Neuronal stem cell (in vitro differentiated cells): ENCODE data around the gene METTL2B.
"Not testable (repeated sequence)": the region's sequence is repeated elsewhere in the genome, so short reads cannot be mapped to it uniquely, and the experiment has no call there.

ENCODE experiments used
- DNase-seq: peaks from one replicate; pipeline ENCODE4 v3.0.0-alpha.2; 2013; ENCODE audit warnings: low spot score
- H2AFZ ChIP-seq: one replicate; pipeline ENCODE4 v1.6.1; 2013; ENCODE audit warnings: mild to moderate bottlenecking, low read length, inconsistent platforms
- H2AK5ac ChIP-seq: 2 replicates; pipeline ENCODE4 v1.6.1; 2013; ENCODE audit warnings: low read depth, mild to moderate bottlenecking, inconsistent platforms, low read length, moderate library complexity, mixed read lengths
- H2BK120ac ChIP-seq: 2 replicates; pipeline ENCODE4 v1.6.1; 2013; ENCODE audit warnings: low read depth, mild to moderate bottlenecking, inconsistent platforms, low read length, moderate library complexity, mixed read lengths
- H2BK12ac ChIP-seq: one replicate; pipeline ENCODE4 v1.6.1; 2013; ENCODE audit warnings: low read length, inconsistent platforms
- H2BK15ac ChIP-seq: 2 replicates; pipeline ENCODE4 v1.6.1; 2013; ENCODE audit warnings: mild to moderate bottlenecking, low read length, inconsistent platforms, mixed read lengths
- H2BK5ac ChIP-seq: one replicate; pipeline ENCODE4 v1.6.1; 2013; ENCODE audit warnings: inconsistent platforms, mild to moderate bottlenecking, low read length, moderate library complexity
- H3K14ac ChIP-seq: one replicate; pipeline ENCODE4 v1.6.1; 2013; ENCODE audit warnings: low read length, inconsistent platforms
- H3K18ac ChIP-seq: 2 replicates; pipeline ENCODE4 v1.6.1; 2013; ENCODE audit warnings: low read length, inconsistent platforms
- H3K23ac ChIP-seq: 2 replicates; pipeline ENCODE4 v1.6.1; 2013; ENCODE audit warnings: low read depth, mild to moderate bottlenecking, mixed read lengths, low read length, inconsistent platforms; ENCODE audit not compliant: poor library complexity
- H3K27ac ChIP-seq: replicated peaks from 3 replicates; pipeline ENCODE4 v1.5.1; 2013; ENCODE audit warnings: low read length, inconsistent platforms
- H3K27me3 ChIP-seq, 3 experiments: 2 replicates each; pipeline ENCODE4 v1.6.1; 2013; ENCODE audit warnings: low read length in 3 of 3, mild to moderate bottlenecking in 2 of 3, inconsistent platforms in 1 of 3, low read depth in 1 of 3, mixed read lengths in 1 of 3, moderate library complexity in 1 of 3; ENCODE audit not compliant: control insufficient read depth in 3 of 3, insufficient read depth in 3 of 3
- H3K36me3 ChIP-seq, 2 donors: replicated peaks in 1 of 2; 2 replicates each; pipeline ENCODE4 v1.6.1; 2013; ENCODE audit warnings: low read length in 2 of 2; ENCODE audit not compliant: control insufficient read depth in 2 of 2, insufficient read depth in 2 of 2
- H3K4ac ChIP-seq: 2 replicates; pipeline ENCODE4 v1.6.1; 2013; ENCODE audit warnings: inconsistent platforms, mild to moderate bottlenecking, low read length, moderate library complexity
- H3K4me1 ChIP-seq, 2 donors: 1 replicate in 1 of 2; 2 replicates in 1 of 2; pipeline ENCODE4 v1.6.1; 2013; ENCODE audit warnings: low read length in 2 of 2, low read depth in 1 of 2; ENCODE audit not compliant: control insufficient read depth in 2 of 2, insufficient read depth in 1 of 2
- H3K4me2 ChIP-seq: one replicate; pipeline ENCODE4 v1.6.1; 2013; ENCODE audit warnings: mild to moderate bottlenecking, low read length, inconsistent platforms; ENCODE audit not compliant: insufficient read depth, poor library complexity, severe bottlenecking
- H3K4me3 ChIP-seq, 2 donors: 2 replicates each; pipeline ENCODE4 v1.5.1; 2013; ENCODE audit warnings: low read length in 2 of 2, mild to moderate bottlenecking in 2 of 2, inconsistent platforms in 1 of 2, moderate library complexity in 1 of 2
- H3K79me1 ChIP-seq: one replicate; pipeline ENCODE4 v1.6.1; 2013; ENCODE audit warnings: low read depth, mild to moderate bottlenecking, inconsistent platforms, low read length, moderate library complexity
- H3K9ac ChIP-seq: one replicate; pipeline ENCODE4 v1.6.1; 2013; ENCODE audit warnings: mild to moderate bottlenecking, low read depth, low read length, inconsistent platforms; ENCODE audit not compliant: poor library complexity
- H3K9me3 ChIP-seq, 2 donors: replicated peaks in 1 of 2; 2 replicates each; pipeline versions ENCODE3 to v1.6.1; 2013; ENCODE audit warnings: low read length in 2 of 2, mild to moderate bottlenecking in 2 of 2, inconsistent platforms in 1 of 2, low read depth in 1 of 2, mixed read lengths in 1 of 2, moderate library complexity in 1 of 2; ENCODE audit not compliant: control insufficient read depth in 2 of 2, insufficient read depth in 1 of 2
- H4K8ac ChIP-seq: one replicate; pipeline ENCODE4 v1.6.1; 2013; ENCODE audit warnings: low read depth, mild to moderate bottlenecking, inconsistent platforms, low read length, moderate library complexity
- H4K91ac ChIP-seq: one replicate; pipeline ENCODE4 v1.6.1; 2013; ENCODE audit warnings: low read length, low read depth, mild to moderate bottlenecking, inconsistent platforms; ENCODE audit not compliant: poor library complexity
- WGBS, 2 donors: extraction: QIAGEN DNeasy Blood & Tissue Kit; methylation state at CpG; one replicate each; pipeline ENCODE4 v1.1.7; 2013; ENCODE audit warnings: missing lambda C conversion rate in 2 of 2, mixed read lengths in 1 of 2; ENCODE audit not compliant: insufficient read length in 2 of 2, insufficient replicate concordance in 1 of 2; ENCODE audit errors: extremely low coverage in 2 of 2; 5-methylcytosine and 5-hydroxymethylcytosine counted together

Gene METTL2B

DNA sequence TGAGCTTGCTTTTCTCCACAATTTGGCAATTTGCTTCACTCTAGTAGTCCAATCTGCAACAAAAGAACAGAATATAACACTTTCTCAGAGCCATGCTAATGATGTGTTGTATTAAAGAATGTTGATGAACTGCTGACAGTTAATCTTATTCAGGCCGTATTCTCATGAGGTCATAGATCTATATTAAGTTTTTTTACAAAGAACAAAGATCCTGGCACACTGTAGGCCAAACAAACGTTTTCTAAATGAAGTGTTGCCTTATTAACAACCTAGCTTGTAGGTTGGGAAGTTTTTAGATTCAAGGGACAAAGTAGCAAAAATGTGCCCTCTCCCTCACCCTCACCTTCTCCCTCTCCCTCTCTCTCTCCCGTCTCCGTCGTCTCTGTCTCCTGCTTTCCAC is 14.1 kb upstream of the METTL2B start:
- Histone ChIP-seq H3K4me3 (no peak overlapping the region), H2BK15ac (no peak overlapping the region), H3K79me1 (peaks cover 1% of the 10 kb centered on the region), H3K4me1 (peaks cover 7 to 9% of the 10 kb centered on the region in 2 donors), H3K27ac (no peak overlapping the region), H2BK12ac (no peak overlapping the region), H3K23ac (no peak overlapping the region), H3K14ac (no peak overlapping the region), H3K9ac (no peak overlapping the region), H2BK5ac (no peak overlapping the region), H2AFZ (no peak overlapping the region), H3K18ac (no peak overlapping the region), H3K4me2 (no peak overlapping the region), H4K91ac (no peak overlapping the region), H3K9me3 (peaks cover 2 to 8% of the 10 kb centered on the region in 2 donors), H3K27me3 (no peaks in the 10 kb centered on the region), H2BK120ac (no peak overlapping the region), H3K36me3 (peaks cover 2 to 34% of the 10 kb centered on the region in 2 donors), H2AK5ac (no peak overlapping the region), H4K8ac (no peak overlapping the region), H3K4ac (no peak overlapping the region)
- no peak for DNase-seq
- WGBS, 2 donors = no CpG with 5 or more reads among the region's 5 CpGs

- not testable (repeated sequence) for H2BK15ac ChIP-seq, H2BK5ac ChIP-seq, H3K9ac ChIP-seq, H4K91ac ChIP-seq, DNase-seq, H4K8ac ChIP-seq, H3K4me3 ChIP-seq, H3K79me1 ChIP-seq, H2BK120ac ChIP-seq, H3K9me3 ChIP-seq, H3K4ac ChIP-seq, H3K4me2 ChIP-seq, H2BK12ac ChIP-seq, H2AFZ ChIP-seq, H3K27ac ChIP-seq, H3K14ac ChIP-seq, H3K4me1 ChIP-seq, H2AK5ac ChIP-seq, H3K27me3 ChIP-seq, H3K18ac ChIP-seq, H3K23ac ChIP-seq
- no CpG with 5 or more reads among the region's 30 CpGs for WGBS, 2 donors
- H3K36me3 ChIP-seq = peaks cover 5 to 32% of the 10 kb centered on the region in 2 donors
Measured at GRCh38 chr7:128463345-128463744, 13.2 kb upstream of the METTL2B start.

- not testable (repeated sequence) for H3K9me3 ChIP-seq, H3K18ac ChIP-seq, H3K4me2 ChIP-seq, H2BK120ac ChIP-seq, H4K91ac ChIP-seq, H2AFZ ChIP-seq, H3K14ac ChIP-seq, H3K4me1 ChIP-seq, H4K8ac ChIP-seq, H2AK5ac ChIP-seq, H3K23ac ChIP-seq, H3K79me1 ChIP-seq, H3K27ac ChIP-seq, H3K4me3 ChIP-seq, H2BK12ac ChIP-seq, H3K27me3 ChIP-seq, H3K4ac ChIP-seq, H2BK5ac ChIP-seq, H2BK15ac ChIP-seq, H3K9ac ChIP-seq, DNase-seq
- H3K36me3 ChIP-seq = peaks cover 5 to 32% of the 10 kb centered on the region in 2 donors
- WGBS, 2 donors = no CpG with 5 or more reads among the region's 8 CpGs
Measured at GRCh38 chr7:128463933-128464332, 12.6 kb upstream of the METTL2B start.

DNA sequence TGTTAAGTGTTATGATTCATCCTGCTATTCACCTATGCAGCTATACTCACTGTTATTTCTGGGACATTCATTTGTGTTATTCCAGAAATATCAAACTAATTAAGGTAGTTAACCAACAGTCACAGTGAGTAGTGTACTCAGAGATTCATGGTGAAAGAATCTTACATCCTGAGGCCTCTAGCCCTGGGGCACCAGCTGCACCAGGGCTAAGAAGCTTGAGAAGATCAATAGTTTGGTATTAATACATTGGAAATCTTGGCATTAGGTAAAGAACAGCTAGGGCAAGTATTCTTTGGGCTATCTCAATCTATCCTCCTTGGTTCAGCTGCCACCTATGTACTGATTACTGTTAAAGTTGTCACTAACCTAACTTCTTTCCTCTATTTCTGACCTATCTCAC is 9.7 kb upstream of the METTL2B start:
- not testable (repeated sequence) for H3K4ac ChIP-seq, DNase-seq, H3K9ac ChIP-seq, H2BK12ac ChIP-seq, H2BK5ac ChIP-seq, H4K8ac ChIP-seq, H3K27me3 ChIP-seq, H3K79me1 ChIP-seq, H2BK120ac ChIP-seq, H3K4me1 ChIP-seq, H2BK15ac ChIP-seq, H3K4me3 ChIP-seq, H4K91ac ChIP-seq, H2AFZ ChIP-seq, H3K23ac ChIP-seq, H2AK5ac ChIP-seq, H3K18ac ChIP-seq, H3K27ac ChIP-seq, H3K9me3 ChIP-seq, H3K14ac ChIP-seq, H3K4me2 ChIP-seq
- peaks cover 5 to 31% of the 10 kb centered on the region in 2 donors for H3K36me3 ChIP-seq
